DMS79 treated with DMSO at 0.1 percent for 48 hours (cell line): ENCODE data around the gene CYSTM1.

Experiments
- DNase-seq: peaks from one replicate; lab custom pipeline; 2025; lab: John Stamatoyannopoulos, UW

CYSTM1 gene

DNA sequence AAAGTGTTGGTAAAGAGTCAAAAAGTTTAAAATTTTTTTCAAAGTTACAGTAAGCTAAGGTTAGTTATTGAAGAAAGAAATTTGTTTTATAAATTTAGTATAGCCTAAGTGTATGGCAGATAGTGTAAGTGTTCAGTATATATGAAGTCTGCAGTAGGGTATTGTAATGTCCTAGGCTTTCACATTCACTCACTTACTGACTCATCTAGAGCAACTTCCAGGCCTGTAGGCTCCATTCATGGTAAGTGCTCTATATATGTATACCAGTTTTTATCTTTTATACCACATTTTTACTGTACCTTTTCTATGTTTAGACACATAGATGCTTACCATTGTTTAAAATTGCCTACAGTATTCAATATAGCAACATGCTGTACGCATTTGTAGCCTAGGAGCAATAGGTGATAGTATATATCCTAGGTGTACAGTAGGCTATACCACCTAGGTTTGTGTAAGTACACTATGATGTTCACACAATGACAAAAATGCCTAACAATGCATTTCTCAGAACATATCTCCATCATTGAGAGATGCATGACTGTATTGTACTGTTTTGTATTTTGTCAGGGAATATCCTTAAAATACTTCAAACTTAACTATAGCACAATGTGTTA lies 38.5 kb downstream of the CYSTM1 start:
- DNase-seq: no peak

DNA sequence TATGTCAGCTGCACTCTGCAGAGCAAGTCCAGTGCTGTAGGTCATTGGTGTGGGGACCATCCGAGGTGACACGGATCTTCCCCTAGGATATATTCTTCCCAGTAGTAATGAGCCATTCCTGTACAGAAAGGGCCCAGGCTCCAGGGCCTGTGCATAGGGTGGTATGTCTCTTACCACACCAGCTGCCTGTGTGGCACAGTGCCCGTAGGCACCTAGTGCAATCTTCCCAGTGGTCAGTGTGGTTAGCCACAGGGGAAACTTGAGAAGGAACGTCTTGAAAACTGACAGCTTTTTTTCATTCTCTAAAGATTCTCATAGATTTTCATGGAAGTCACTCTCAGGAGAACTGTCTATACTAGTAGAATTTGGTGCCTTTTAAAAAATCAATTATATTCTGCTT lies 39.8 kb downstream of the CYSTM1 start:
- no peak for DNase-seq

DNA sequence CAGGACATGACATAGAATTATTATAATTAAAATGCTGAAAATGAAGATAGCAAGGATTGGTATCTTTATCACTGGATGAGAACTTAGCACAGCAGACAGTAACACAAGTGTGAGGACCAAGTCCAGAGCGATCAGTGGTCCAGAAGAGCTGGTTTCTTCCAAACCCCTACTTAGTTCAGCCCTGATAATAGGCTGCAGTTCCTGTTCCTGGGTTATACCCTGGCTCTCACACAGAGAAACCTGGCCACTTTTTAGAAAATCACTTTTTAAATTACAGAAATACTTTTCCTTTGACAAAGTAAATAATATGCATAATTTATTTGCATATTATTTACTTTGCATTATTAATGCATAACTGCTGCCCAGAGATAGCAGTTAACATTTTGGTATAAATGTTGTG lies 40.3 kb downstream of the CYSTM1 start:
- DNase-seq: no peak

DNA sequence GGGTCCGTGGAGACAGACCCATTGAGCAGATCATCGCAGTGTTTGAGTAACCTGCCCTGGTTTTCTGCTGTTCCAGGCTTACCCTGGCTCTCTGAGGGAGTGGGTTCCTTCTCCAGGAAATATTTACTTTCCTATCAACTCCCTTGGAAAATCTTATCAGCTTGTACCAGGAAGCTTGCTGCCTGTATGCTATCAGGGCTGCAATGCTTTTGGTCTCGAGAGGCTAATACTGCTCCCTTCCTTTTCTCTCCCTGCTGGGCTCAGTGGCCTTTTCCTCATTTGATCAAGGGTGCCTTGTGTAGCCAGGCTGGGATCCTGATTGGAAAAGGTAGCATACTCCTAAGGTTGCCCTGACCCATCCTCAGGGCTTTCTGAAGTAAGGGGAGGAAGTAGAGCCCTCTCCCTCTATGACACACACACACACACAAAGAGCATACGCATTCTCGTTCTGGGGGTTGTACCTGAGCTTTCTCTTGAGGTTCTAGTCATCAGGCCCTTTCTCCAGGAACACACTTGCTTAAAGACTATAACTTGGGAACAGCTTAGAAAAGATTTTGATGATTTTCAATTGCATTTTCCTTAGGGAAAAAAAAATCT lies 41.6 kb downstream of the CYSTM1 start:
- no peak for DNase-seq

DNA sequence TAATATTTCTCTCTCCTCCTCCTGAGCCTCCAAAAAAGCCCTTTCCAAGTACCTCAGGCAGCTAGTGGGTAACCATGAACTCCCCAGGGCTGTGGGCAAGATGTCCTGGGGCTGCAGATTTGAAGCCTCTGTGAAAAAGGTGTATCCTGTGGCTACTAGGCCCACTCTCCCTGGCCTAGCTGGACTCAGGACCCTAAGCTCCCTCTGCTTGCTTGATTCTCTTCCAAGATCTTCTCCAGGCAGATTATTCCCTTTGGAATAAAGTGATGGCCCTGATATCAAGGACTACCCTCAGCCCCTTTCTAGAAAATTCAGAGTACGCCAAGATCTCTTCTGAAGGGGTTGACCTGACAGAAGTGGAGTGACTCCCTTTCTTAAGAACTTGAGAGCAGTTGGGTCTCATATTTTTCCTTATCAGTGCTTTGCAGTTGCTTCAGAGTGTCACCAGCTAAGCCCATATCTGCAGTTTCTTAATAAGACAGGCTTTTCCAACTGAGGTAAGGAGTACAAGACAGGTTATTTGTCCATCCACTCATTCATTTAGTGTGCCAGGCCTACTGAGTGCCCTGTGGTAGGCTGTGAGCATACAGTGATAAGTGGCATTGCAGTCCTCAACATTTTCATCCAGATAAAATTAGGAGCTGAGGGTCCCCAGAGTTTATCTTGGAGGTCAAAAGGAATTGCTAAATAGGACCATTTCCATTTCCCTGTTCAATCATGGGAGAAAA lies 42.5 kb downstream of the CYSTM1 start:
- DNase-seq: no peak

DNA sequence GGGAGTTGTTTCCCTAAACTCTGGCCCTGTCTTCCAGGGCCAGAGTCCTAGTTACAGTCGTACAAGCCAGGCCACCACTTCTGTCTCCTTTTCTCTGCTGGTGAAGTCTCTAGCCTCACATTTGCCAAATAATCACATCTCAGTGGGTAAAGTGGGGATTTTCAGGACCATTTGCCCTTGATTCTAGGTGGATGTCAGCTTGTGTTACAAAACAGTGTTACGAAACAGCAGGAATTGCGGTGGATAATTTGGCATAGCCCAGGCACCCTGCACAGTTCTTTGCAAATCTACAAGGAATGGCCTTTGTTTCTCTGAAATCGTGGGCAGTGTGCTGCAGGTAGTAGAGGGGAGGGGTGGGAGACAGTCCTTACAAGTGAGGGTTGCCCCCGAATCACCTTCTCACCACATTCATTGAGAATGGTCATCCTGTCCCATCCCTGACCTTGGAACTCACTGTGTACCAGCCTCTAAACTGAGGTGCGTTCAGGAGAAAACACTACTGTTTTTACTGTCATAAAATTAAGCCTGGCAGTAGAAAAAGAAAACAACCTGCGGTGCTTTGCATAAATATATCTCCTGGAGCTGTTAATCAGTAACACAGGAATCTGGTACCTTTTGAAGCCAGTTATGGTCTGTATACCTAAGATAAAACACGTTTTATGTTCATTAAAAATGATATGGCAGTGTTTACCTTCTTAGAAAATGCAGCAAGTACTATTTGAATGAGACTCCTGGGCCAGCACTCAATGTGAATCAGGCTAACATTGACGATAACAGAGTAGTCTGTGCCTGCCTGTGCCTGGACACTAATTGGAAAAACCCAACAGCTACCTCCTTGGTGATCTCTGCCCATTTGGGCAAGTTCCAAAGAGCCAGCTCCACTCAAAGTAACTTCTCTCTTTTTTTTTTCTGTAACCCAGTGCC lies 44.3 kb downstream of the CYSTM1 start:
- no peak for DNase-seq

DNA sequence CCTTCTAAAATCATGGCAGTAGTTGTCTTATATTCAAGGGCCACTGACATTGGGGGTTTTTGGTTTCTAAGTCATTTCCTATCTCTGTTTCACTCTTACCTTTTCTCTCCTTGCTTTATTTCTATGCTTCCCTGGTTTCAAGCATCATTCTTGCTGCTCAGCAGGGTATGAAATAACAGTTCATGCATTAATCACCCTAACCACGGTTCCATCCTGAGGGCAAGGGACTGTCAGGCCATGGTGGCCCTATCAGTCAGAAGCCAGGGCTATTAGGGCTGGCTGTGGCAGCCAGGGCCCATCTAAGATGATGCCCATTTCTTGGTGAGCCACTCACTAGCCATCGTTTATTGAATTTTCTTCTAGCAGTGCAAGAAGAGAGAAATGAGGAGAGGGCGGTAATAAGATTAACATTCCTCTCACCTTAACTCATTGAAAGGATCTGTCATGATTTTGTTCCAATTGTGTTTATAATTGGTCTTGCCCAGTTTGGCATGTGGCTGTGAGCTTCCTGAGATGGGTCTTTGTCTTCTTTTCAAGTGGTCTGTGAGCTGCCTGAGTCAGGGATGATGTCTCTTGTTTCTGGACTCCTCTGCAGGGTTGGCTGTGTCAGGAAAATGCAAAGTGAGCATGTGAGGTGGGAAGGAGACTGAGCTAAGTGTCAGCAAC lies 45.2 kb downstream of the CYSTM1 start:
- DNase-seq: no peak

DNA sequence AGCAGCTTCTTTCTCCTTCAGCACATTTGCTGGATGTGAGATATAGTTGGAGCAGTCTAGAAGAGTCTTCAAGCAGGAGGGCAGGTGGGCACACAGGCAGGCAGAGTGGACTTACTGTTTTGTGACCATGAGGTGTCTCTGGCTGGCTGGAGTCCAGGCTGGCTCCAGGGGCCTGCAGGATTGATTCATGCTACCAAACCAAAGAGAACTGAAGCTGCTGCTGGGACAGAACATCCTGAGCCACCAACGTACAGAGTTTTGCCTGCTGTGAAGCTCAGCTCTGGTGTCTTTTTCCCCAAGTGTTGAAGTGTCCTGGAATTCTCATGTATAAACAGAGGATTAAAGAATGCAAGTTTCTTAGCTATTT lies 45.7 kb downstream of the CYSTM1 start:
- DNase-seq: no peak

DNA sequence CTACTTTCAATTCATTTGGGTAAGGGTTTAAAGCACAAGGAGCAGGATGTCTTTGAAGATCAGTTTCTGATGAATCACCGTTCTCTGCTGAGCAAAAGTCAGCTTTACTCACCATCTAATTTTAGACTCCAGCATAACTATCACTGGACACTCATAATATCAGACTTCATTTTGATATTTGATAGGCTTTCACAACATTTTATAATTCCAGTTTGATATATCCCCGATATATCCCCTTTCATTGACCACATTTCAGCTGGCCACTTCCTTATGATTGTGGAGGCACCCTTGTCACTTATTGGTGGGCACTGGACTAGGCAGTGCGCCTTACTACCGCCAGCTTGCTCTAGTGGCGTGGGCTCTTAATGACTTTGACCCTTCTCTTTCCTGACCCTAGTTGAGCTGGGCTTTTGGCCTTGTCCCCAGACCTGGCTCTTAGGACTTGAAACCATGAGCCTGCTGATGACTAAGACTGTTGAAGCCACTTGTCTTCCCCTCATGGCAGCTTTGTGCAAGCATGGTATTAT lies 46.8 kb downstream of the CYSTM1 start:
- no peak for DNase-seq

DNA sequence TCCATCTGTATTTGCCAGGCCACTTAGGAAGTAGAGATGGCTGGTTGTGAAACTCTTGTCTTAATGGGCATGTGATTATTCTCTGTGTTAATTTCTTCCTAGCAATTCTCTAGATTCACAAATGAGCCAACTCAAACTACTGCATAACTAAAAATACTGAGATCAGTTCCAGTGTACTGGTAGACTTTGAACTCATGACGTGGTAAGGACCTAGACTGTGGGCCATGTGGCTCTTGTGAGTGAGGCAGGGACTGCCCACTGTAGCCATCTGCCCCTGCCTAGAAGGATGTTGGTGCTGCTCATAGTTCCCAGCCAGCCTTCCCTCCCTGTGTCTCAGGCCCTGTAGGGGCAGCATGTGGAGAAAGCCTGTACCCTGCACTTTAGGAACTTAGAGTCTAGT lies 47.4 kb downstream of the CYSTM1 start:
- DNase-seq: no peak

DNA sequence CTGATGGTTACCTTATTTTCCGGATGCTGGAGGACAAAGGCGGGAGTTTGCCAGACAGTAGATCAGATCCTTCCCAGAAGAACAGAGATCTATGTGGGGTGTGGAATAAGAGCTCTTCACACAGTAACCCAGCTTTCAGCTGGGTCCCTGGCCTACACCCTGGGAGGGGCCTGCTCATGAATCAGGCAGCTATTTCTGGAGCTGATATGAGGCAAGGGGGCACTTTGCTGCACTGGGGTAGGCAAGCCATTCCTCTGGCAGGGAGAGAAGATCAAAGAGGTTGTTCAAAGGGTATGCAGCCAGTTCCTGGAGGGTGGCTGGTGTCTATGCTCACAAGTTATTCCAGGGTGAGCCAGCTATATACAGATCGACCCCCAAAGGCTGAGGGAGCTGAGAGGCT lies 48.6 kb downstream of the CYSTM1 start:
- no peak for DNase-seq

DNA sequence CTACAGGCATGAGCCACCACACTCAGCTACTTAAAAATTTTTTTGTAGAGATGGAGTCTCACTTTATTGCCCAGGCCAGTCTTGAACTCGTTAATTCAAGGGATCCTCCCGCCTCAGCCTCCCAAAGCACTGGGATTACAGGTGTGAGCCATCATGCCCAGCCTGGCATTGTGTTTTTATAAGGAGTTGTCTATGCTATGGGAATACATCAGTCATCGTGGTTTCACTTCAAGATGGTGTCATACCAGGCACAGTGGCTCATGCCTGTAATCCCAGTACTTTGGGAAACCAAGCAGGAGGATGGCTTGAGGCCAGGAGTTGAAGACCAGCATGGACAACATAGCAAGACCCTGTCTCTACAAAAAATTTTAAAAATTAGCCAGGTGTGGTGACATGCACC lies 49.7 kb downstream of the CYSTM1 start:
- DNase-seq: no peak

DNA sequence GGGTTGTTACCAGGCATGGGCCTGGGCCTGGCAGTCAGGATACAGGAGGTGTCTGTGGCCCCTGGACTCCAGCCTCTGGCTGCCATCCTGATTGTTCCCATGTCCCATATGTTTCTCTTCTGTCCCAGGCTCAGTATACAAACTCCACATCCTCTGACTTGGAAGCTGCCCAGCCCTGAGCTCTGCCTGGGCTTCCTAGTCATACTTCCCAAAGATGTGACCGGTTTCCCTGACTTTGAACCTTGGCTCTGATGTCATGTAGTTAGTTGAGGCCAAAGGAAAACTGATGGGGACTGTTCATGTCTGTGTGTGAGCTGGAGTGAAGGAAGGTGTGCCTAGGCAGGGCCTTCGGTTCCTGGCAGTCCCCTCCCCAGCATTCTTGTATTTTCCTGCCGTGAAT lies 50.4 kb downstream of the CYSTM1 start:
- DNase-seq: no peak

DNA sequence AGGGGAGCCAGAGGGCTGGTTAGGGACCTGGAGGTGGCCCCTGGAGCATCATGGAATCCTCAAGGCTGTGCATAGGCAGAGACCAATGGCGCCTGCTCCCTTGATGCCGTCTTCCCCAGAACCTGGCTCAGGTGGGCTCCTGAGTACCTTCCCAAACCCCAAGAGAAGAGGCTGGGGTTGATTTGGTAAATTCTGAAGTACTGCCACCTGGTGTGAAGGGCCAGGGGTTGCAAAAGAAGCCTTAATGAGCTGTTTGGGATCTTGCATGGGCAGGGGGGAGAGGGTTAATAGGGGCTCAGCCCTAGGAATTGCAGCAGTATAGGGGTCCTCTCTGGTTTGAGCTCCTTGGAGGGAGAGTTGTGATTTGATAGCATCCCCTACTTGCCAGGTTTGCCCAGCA lies 52.1 kb downstream of the CYSTM1 start:
- no peak for DNase-seq

DNA sequence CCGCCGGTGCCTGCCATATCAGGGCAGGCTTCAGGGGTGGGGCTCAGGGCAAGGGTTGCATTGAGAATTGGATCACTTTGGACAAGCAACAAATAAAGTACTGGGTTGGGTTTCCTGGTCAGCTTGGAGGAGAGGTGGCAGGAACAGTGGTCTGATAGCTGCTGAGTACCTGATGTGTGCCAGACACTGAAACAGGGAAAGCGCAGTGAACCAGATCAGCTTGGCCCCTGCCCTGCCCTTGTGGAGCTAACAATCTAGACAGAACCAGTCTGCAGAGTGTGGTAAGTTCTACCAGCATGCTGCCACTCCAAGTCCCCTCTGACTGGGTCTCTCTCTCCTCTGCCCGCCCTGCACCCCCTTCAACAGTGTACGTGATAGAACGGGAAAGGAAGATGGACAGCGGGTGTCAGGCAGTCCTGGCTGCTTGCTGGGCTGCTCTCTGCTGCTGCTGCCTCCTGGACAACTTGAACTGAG lies 53.4 kb downstream of the CYSTM1 start:
- DNase-seq: no peak

DNA sequence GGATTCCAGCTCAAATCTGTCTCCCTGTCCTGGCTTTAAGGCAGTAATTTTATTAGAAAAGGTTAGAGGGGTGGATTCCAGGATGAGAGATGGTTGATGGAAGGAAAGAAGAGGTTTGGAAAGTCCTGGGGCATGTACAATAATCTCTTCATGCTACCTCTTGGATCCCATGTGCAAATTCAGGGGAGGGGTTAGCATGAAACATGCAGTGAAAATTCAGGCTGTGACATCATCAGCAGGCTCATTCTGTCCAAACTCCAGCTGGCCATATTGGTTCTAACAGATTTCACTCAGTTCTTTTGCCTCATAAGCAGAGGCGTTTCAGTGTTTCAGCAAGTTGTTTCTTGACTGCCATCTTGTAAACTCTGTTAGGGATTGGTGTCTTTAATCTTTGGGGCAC lies 55.4 kb downstream of the CYSTM1 start:
- DNase-seq: no peak

DNA sequence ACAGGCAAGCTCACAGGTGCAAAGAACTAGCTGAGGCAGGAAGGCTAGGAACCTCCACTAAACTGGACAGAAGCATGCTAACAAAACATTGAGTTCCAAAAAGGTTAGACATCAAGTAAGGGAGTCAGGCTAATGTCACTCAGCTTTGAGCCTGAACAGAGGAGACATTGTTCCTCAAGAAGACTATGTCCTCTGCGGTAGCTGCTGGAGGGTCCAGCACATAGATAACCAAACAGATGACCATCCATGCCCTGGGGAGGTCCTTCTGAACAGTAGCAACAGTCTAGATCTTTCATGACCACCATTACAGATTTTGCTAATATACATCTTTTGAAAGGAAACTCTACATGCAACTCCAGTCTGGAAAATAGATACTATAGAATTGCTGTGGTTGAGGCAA lies 57.7 kb downstream of the CYSTM1 start:
- DNase-seq: no peak

DNA sequence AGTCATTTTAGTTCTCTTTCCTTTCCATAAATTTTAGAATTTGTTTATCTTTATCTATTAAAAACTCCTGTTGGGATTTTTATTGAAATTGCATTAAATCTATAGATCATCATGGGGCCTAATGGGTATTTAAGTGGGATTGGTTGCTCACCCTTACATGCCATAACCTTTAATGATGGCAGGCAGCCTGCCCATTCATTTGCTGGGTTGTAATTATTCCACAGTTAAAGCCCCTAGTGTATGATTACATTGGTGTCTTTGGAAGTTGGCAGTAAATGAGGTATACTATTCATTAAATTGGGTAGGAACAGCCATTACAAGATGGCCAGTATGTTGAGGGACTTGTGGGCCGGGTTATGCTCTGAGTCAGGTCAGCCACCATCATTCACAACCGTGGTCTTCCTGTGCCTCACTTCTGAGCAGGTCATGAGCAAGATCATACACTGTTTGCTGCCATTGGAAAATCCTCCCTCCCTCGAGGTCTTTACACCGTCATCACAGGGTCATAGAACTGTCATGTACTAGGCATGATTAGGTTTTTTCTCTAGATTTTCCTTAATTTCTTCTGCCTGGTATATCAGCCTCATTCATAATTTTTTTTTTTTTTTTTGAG lies 59.5 kb downstream of the CYSTM1 start:
- DNase-seq: no peak

DNA sequence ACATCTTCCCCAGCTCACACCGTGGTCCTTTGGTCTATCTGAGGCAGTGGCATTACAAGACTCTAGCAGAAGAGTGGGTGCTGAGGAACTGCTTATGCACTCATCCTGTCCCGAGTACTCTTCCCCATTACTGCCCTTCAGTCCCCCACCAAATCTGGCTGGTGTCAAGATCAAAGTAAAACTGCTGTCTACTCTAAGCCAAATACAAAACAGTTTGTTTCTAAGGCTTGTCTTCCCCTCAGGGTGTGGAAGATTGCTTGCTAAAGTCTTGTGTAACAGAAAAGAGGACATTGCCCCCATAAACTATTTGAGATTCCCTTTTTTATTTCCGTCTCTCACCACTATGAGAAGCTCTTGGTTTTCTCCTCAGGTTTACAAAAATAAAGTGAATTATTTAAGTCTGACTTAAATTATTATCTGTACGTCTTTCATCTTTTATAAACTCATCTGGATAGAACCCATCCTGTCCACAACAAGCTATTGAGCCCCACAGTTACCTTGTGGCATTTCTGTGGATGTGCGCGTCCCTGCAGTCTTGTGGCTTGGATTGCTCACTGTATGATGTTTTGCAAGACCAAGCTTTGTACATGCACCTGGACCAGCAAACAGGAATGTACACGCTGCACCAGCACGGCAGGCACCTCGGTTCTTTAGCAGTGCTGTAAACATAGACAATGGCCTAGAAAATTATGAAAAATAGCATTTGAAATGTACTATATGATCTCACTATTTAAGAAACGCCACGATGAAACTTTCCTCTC lies 61.0 kb downstream of the CYSTM1 start:
- DNase-seq: no peak

DNA sequence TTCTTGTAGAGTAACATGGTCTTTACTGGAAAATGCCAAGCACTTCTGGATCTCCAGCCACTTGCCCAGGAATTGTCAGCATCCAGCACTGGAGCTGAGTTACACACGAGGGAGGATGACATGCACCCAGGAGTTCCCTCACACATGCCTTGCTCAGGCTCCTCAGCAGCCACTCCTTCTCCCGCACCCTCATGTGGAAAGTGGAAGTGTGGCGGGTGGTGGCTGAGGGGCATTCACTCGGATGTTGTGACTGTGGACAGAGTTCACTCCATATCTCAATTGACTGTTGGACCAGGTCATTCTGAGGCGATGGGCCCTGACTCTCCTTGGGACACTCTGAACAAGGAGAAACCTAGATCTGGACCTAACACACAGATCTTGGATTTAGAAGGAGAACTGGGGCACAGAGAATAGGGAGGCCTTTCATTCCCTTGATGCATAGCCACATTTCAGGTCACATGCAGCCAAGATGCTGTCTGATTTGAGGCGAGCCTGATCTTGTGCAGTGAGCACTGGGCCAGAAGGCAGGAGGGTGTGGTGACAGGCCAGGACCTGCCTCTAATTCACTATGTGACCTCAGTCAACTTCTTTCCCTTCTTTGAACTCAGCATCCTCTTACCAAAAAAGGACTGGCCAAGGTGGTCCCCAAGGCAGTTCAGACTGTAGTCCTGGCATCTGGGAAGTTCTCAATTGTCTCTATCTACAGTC lies 62.1 kb downstream of the CYSTM1 start:
- DNase-seq: no peak
